ENCODE measurements around the gene RARB. TPM values are rescaled to one million over a fixed set of nuclear protein-coding genes. Genes with fewer than 3 reads are reported as not detected.

Gene RARB
- polyA plus RNA-seq, 1 donor (not counting 4 experiments of a cell fraction or from before 2014, with no cell fraction given): 0.03 TPM

- Histone ChIP-seq H3K27me3 (ENCODE audit: control insufficient read depth, extremely low read depth, insufficient read depth, low read length) (no peaks in the 10 kb centered on the region), H3K36me3 (ENCODE audit: control insufficient read depth in 2 of 2, extremely low read depth in 1 of 2, insufficient read depth in 2 of 2, low read length in 2 of 2) (no peaks in the 10 kb centered on the region), H3K27ac (ENCODE audit: control insufficient read depth, insufficient read depth, low read length) (no peak overlapping the region), H3K4me1 (ENCODE audit: control insufficient read depth, extremely low read depth, insufficient read depth, low read length) (no peaks in the 10 kb centered on the region), H3K9me1 (ENCODE audit: control insufficient read depth, extremely low read depth, insufficient read depth, low read length) (no peaks in the 10 kb centered on the region), H3K4me3 (ENCODE audit: control insufficient read depth in 2 of 3, extremely low read depth in 1 of 3, insufficient read depth in 2 of 3, low read depth in 1 of 3, low read length in 3 of 3) (no peak overlapping the region), H3K4me2 (ENCODE audit: control insufficient read depth, extremely low read depth, insufficient read depth, low read depth, low read length) (no peak overlapping the region), H3K9ac (ENCODE audit: control insufficient read depth, extremely low read depth, insufficient read depth, low read length) (no peak overlapping the region), H4K20me1 (ENCODE audit: control insufficient read depth, extremely low read depth, insufficient read depth, low read length) (no peaks in the 10 kb centered on the region), H3K9me3 (ENCODE audit: control insufficient read depth, low read depth, low read length) (no peaks in the 10 kb centered on the region), H3K79me2 (ENCODE audit: control insufficient read depth, insufficient read depth, low read length) (no peaks in the 10 kb centered on the region), H2AFZ (ENCODE audit: control insufficient read depth, low read length) (no peak overlapping the region)
- dilution Hi-C loops (cut with MboI; ENCODE audit: extremely low pct_ligation_motif_present, low sequenced_read_pairs): no loop called here
- TF ChIP-seq EZH2 (IDR thresholded peaks at IDR 0.05; ENCODE audit: low read length) (no peak), CTCF (optimal IDR thresholded peaks at IDR 0.05 in 1 of 3, IDR thresholded peaks at IDR 0.05 in 1 of 3, conservative IDR thresholded peaks at IDR 0.05 in 1 of 3; ENCODE audit: extremely low read depth in 1 of 3, insufficient read depth in 2 of 3, low read length in 3 of 3) (no peak)
- DNase-seq (ENCODE audit: low read depth, low spot score): no peak
- no peak for FAIRE-seq
Observed at GRCh38 chr3:25479727-25480010, 51.6 kb downstream of the RARB start.

GRCh38 chr3:25480811-25481210 is 52.7 kb downstream of the RARB start:
- no peaks in the 10 kb centered on the region for H3K9me3 ChIP-seq (ENCODE audit: control insufficient read depth, low read depth, low read length)
- H3K4me2 ChIP-seq (ENCODE audit: control insufficient read depth, extremely low read depth, insufficient read depth, low read depth, low read length): no peak overlapping the region
- dilution Hi-C loops (cut with MboI; ENCODE audit: extremely low pct_ligation_motif_present, low sequenced_read_pairs): no loop called here
- no peaks in the 10 kb centered on the region for H3K9me1 ChIP-seq (ENCODE audit: control insufficient read depth, extremely low read depth, insufficient read depth, low read length)
- DNase-seq (ENCODE audit: low read depth, low spot score): no peak
- no peak for FAIRE-seq
- no peaks in the 10 kb centered on the region for H3K4me1 ChIP-seq (ENCODE audit: control insufficient read depth, extremely low read depth, insufficient read depth, low read length)
- no peak overlapping the region for H3K27ac ChIP-seq (ENCODE audit: control insufficient read depth, insufficient read depth, low read length)
- no peak overlapping the region for H3K9ac ChIP-seq (ENCODE audit: control insufficient read depth, extremely low read depth, insufficient read depth, low read length)
- H3K27me3 ChIP-seq (ENCODE audit: control insufficient read depth, extremely low read depth, insufficient read depth, low read length): no peaks in the 10 kb centered on the region
- H3K36me3 ChIP-seq (ENCODE audit: control insufficient read depth in 2 of 2, extremely low read depth in 1 of 2, insufficient read depth in 2 of 2, low read length in 2 of 2): no peaks in the 10 kb centered on the region
- no peaks in the 10 kb centered on the region for H4K20me1 ChIP-seq (ENCODE audit: control insufficient read depth, extremely low read depth, insufficient read depth, low read length)
- TF ChIP-seq EZH2 (IDR thresholded peaks at IDR 0.05; ENCODE audit: low read length) (no peak), CTCF (optimal IDR thresholded peaks at IDR 0.05 in 1 of 3, IDR thresholded peaks at IDR 0.05 in 1 of 3, conservative IDR thresholded peaks at IDR 0.05 in 1 of 3; ENCODE audit: extremely low read depth in 1 of 3, insufficient read depth in 2 of 3, low read length in 3 of 3) (no peak)
- H3K4me3 ChIP-seq (ENCODE audit: control insufficient read depth in 2 of 3, extremely low read depth in 1 of 3, insufficient read depth in 2 of 3, low read depth in 1 of 3, low read length in 3 of 3): no peak overlapping the region
- H2AFZ ChIP-seq (ENCODE audit: control insufficient read depth, low read length): no peak overlapping the region
- H3K79me2 ChIP-seq (ENCODE audit: control insufficient read depth, insufficient read depth, low read length): no peaks in the 10 kb centered on the region
